GM12891 (cell line): ENCODE data around the gene LCOR.
A peak's percentile ranks its signal among the peaks of the same experiment; 100 is the strongest.

Experiments used
- DNase-seq: peaks from one replicate; pipeline ENCODE4 v3.0.0; 2011; ENCODE audit warnings: low spot score; ENCODE audit not compliant: insufficient read length
- FAIRE-seq: peaks from 2 replicates; lab custom pipeline; 2011; peaks lifted over from hg19 to GRCh38; lab: Jason Lieb, UNC
- PAX5 ChIP-seq: IDR thresholded peaks from 2 replicates; pipeline ENCODE4 v1.6.1; 2011; ENCODE audit warnings: low read length, moderate library complexity, mild to moderate bottlenecking; ENCODE audit not compliant: insufficient read depth, severe bottlenecking
- POLR2A ChIP-seq: IDR thresholded peaks from 2 replicates; pipeline ENCODE4 v1.6.1; 2011; ENCODE audit warnings: low read depth, low read length, control low read depth
- POLR2AphosphoS5 ChIP-seq: IDR thresholded peaks from 2 replicates; pipeline ENCODE4 v1.6.1; 2011; ENCODE audit warnings: low read depth, low read length, control low read depth
- POU2F2 ChIP-seq: IDR thresholded peaks from 2 replicates; pipeline ENCODE4 v1.6.1; 2011; ENCODE audit warnings: low read depth, mild to moderate bottlenecking, control low read depth, low read length, moderate library complexity
- SPI1 ChIP-seq: IDR thresholded peaks from 2 replicates; pipeline ENCODE4 v1.6.1; 2011; ENCODE audit warnings: low read depth, low read length, control low read depth
- TAF1 ChIP-seq: IDR thresholded peaks from 2 replicates; pipeline ENCODE4 v1.6.1; 2011; ENCODE audit warnings: low read depth, low read length, control low read depth

LCOR gene

DNA sequence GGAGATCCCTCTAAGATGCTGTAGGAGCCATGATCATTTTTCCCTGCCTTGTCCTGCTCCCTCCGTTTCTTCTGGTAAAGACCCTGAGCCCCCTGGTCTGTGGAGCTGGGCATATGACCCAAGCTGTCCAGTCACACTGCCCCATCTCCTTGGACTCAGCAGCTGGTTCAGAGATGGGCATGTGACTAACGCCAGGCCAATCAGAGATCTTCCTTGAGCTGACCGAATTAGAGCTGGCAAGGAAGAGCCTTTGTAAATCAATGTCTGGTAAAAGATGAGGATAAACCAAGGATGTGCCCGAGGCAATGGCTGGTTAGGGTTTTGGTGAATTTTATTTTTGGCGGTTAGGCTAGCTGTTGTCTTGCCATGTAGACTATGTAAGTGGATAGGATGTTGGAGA, 173.3 kb downstream of the LCOR start:
- DNase-seq: no peak
- no peak for TF ChIP-seq POU2F2
- TF ChIP-seq PAX5: no peak
- no peak for TF ChIP-seq POLR2AphosphoS5
- TF ChIP-seq SPI1: no peak
- no peak for TF ChIP-seq POLR2A
- TF ChIP-seq TAF1: no peak
- FAIRE-seq: no peak

GRCh38 chr10:97006364-97006763, 174.3 kb downstream of the LCOR start:
- TF ChIP-seq SPI1 (no peak), POLR2AphosphoS5 (no peak), POLR2A (no peak), PAX5 (no peak)
- DNase-seq: no peak
- no peak for FAIRE-seq

DNA sequence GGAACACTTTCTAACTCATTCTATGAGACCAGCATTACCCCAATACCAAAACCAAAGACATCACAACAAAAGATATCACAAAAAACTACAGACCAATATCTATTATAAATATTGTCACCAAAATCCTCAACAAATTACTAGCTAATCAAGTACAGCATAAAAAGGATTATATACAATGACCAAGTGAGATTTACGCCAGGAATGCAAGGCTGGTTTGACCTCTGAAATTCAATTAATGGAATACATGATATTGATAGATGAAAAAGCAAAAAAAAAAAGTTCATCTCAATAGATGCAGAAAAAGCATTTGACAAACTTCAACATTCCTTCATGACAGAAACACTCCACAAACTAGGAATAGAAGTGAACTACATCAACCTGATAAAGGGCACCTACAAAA, 175.3 kb downstream of the LCOR start:
- no peak for FAIRE-seq
- TF ChIP-seq POU2F2 (no peak), TAF1 (no peak)
- DNase-seq: no peak

- FAIRE-seq (no peak), DNase-seq (no peak)
- no peak for TF ChIP-seq POLR2AphosphoS5
These were observed 178.7 kb downstream of the LCOR start for GRCh38 chr10:97010695-97011206.

DNA sequence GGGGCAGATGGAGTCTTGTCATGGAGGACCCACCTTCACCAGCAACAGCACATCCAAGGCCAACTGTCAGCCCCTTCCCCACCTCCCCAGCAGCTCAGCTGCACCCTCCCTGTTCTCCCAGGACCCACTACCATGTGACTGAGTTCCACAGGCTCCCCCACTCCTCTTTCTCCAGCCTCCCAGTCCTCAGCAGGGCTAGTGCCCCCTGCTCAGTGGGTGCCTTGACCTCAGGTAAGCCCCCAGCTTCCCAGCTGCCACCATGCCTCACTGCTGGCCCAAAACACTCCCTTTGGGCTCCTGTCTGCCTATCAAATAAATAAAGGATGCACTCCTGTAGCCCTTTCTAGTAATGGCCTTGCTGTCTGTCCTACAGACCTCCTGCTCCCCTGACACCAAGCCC, 179.3 kb downstream of the LCOR start:
- FAIRE-seq (no peak), DNase-seq (no peak)
- TF ChIP-seq PAX5 (no peak), POLR2A (no peak), POLR2AphosphoS5 (no peak), SPI1 (no peak), TAF1 (no peak), POU2F2 (no peak)

DNA sequence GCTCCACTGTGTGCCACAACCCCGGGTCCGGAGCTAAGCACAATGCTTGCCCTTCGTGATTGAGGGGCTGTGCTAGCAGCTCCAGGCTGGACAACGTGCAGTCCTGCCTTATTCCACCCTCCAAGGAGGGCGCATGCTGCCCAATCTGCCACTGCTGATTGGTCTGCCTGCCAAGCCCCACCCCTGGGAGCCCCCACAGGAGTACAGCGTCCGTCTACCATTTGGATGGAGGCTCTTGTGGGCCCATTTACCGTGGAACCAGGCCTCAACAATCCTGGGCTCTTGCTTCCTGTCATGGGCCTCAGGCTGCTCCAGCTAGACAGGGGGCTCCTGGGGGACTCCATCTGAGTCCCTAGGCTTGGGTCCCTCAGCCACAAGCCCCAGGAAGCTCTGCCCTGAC, 180.4 kb downstream of the LCOR start:
- TF ChIP-seq TAF1: no peak
- no peak for TF ChIP-seq POLR2AphosphoS5
- no peak for TF ChIP-seq POLR2A
- TF ChIP-seq PAX5: no peak
- TF ChIP-seq POU2F2: no peak
- no peak for TF ChIP-seq SPI1
- FAIRE-seq: no peak
- DNase-seq: no peak

DNA sequence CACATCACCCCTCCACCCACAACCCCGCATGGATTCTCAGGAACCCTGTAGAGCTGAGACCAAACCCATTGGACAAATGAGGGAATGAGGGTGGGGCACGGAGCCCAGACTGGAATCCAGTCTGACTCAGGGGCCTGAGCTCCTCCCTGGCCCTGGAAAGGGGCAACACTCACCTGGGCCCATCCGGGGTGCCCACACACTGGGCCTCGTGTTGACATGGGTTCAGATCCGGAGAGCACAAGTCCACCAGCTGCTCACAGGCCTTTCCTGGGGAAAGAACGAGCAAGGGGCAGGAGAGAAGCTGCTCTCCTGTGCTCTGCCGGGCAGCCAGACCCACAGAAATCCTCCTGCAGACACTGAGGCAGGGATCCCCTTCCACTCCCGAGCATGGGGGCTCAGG, 181.5 kb downstream of the LCOR start:
- no peak for DNase-seq
- TF ChIP-seq PAX5 (no peak), POU2F2 (no peak), SPI1 (no peak), POLR2A (no peak), POLR2AphosphoS5 (no peak), TAF1 (no peak)
- FAIRE-seq: no peak

- no peak for TF ChIP-seq TAF1
- TF ChIP-seq POU2F2: no peak
- no peak for TF ChIP-seq POLR2AphosphoS5
- no peak for TF ChIP-seq PAX5
- no peak for TF ChIP-seq POLR2A
- TF ChIP-seq SPI1: no peak
- DNase-seq (no peak), FAIRE-seq (no peak)
These were observed 181.9 kb downstream of the LCOR start for GRCh38 chr10:97013983-97014382.

DNA sequence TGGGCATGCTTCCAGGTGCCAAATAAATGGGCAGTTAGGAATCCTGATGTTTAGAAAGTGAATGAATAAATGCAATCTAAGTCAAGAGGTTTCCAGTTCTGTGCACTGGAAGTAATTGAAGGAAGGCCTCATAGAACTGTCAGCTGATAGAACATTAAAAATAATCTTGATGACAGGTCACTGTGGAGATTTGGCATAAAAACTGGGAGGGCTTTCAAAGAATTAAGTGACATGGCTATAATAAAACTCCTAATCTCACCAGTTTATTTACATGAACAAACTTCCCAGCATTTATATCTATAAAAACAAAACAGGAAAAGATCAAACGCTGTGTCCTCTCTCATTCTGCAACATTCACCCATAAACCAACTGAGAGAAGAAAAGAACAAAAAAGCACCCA, 183.1 kb downstream of the LCOR start:
- TF ChIP-seq PAX5 (no peak), SPI1 (no peak), POLR2A (no peak), TAF1 (no peak), POLR2AphosphoS5 (no peak), POU2F2 (no peak)
- DNase-seq: no peak
- no peak for FAIRE-seq

- peak; percentile 95 for FAIRE-seq
These were observed 184.8 kb downstream of the LCOR start for GRCh38 chr10:97016728-97017473.

DNA sequence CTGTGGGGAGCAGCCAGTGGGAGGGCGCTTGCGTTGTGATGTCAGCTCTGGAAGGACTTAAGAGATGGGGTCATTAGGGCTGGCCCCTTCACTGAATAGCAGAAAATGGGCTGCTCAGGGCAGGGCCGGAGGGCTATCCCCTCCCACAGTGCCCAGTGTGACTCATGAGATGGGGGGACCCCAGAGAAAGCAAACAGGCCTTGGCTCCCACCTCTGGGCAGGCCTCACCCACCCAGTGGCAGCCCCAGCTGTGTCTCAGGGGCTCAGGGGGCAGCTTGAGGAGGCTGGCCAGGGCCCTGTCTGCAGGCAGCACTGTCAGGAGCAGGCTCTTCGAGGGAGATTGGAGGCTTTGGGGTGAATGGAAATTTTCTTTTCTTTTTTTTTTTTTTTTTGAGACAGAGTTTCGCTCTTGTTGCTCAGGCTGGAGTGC, 185.4 kb downstream of the LCOR start:
- FAIRE-seq (no peak), DNase-seq (no peak)
- TF ChIP-seq POLR2AphosphoS5 (no peak), POU2F2 (no peak), TAF1 (no peak), POLR2A (no peak), SPI1 (no peak)

More at GRCh38 chr10:97016728-97017473, 184.8 kb downstream of the LCOR start:
- DNase-seq: peak; percentile 61
- TF ChIP-seq POU2F2 (no peak), SPI1 (no peak), TAF1 (no peak)
